ENCODE data around the gene SYTL1. TPM values are rescaled to one million over a fixed set of nuclear protein-coding genes. Genes with fewer than 3 reads are reported as not detected.

The SYTL1 gene
- total and polyA plus RNA-seq, 11 donors, result 0.23 to 6.0 (median 0.55) TPM; not detected in 1

- TF ChIP-seq, protein P1, sequence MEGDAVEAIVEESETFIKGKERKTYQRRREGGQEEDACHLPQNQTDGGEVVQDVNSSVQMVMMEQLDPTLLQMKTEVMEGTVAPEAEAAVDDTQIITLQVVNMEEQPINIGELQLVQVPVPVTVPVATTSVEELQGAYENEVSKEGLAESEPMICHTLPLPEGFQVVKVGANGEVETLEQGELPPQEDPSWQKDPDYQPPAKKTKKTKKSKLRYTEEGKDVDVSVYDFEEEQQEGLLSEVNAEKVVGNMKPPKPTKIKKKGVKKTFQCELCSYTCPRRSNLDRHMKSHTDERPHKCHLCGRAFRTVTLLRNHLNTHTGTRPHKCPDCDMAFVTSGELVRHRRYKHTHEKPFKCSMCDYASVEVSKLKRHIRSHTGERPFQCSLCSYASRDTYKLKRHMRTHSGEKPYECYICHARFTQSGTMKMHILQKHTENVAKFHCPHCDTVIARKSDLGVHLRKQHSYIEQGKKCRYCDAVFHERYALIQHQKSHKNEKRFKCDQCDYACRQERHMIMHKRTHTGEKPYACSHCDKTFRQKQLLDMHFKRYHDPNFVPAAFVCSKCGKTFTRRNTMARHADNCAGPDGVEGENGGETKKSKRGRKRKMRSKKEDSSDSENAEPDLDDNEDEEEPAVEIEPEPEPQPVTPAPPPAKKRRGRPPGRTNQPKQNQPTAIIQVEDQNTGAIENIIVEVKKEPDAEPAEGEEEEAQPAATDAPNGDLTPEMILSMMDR (IDR thresholded peaks at IDR 0.05), result peak; percentile 43 to 70 (median 60)
- no peak for TF ChIP-seq POLR2A (IDR thresholded peaks at IDR 0.05)
- Histone ChIP-seq H3K9me3 (no peaks in the 10 kb centered on the region), H3K36me3 (peaks cover 0 to 86% (median 71%) of the 10 kb centered on the region in 9 donors), H3K27me3 (no peaks in the 10 kb centered on the region), H3K4me3 (no peak overlapping the region), H3K4me1 (peaks cover 3 to 44% (median 31%) of the 10 kb centered on the region in 12 donors), H3K27ac (peak overlapping the region in 1 of 12 donors; percentile 85)
- DNase-seq (peak; percentile 61 to 83 (median 70)), ATAC-seq (peak in 2 of 4 donors; percentile 13)
- intact Hi-C loops (cut with DNase I), result loop anchor here in 5 of 10 donors (2.0 to 10.0 kb wide), 6 partner anchors 310 to 370 kb away; no protein-coding TSS in a partner anchor
- 18 to 39% (median 38%) methylated on average over 8 to 10 of the region's 10 CpGs for WGBS, 4 donors
Observed at GRCh38 chr1:27296773-27297291, 45.0 kb upstream of the SYTL1 start.

DNA sequence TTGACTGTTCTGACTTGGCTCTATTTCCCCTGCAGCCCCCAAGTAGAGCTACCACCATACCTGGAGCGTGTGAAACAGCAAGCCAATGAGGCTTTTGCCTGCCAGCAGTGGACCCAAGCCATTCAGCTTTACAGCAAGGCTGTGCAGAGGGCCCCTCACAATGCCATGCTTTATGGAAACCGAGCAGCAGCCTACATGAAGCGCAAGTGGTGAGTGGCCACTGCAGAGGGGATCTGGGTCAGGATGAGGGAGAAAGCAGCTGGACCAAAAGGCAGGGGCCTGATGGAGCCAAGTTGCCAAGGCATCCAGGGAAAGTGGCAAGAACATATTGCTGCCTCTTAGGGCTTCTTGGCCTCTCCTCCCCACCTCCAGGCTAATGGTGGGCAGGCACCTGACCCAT, 43.9 kb upstream of the SYTL1 start:
- Histone ChIP-seq H3K36me3 (peaks cover 0 to 83% (median 71%) of the 10 kb centered on the region in 9 donors), H3K27me3 (no peaks in the 10 kb centered on the region), H3K9me3 (no peaks in the 10 kb centered on the region), H3K4me3 (no peak overlapping the region), H3K27ac (peak overlapping the region in 3 of 12 donors; percentile 79 to 94 (median 85)), H3K4me1 (peaks cover 3 to 44% (median 31%) of the 10 kb centered on the region in 12 donors)
- intact Hi-C loops (cut with DNase I), result loop anchor here in 5 of 10 donors (2.0 to 10.0 kb wide), 6 partner anchors 309 to 369 kb away; no protein-coding TSS in a partner anchor
- no peak for TF ChIP-seq POLR2A (IDR thresholded peaks at IDR 0.05)
- TF ChIP-seq, protein P1 (IDR thresholded peaks at IDR 0.05), result no peak
- DNase-seq (no peak), ATAC-seq (no peak)
- 96 to 100% (median 97%) methylated on average over 3 of the region's 3 CpGs for WGBS, 4 donors

GRCh38 chr1:27298632-27299384, 43.0 kb upstream of the SYTL1 start:
- no peak for TF ChIP-seq POLR2A (IDR thresholded peaks at IDR 0.05)
- TF ChIP-seq, protein P1 (IDR thresholded peaks at IDR 0.05), result no peak
- Histone ChIP-seq H3K36me3 (peaks cover 0 to 82% (median 67%) of the 10 kb centered on the region in 9 donors), H3K4me1 (peaks cover 3 to 44% (median 31%) of the 10 kb centered on the region in 12 donors), H3K27ac (peak overlapping the region; percentile 48 to 94 (median 79)), H3K27me3 (no peaks in the 10 kb centered on the region), H3K4me3 (no peak overlapping the region), H3K9me3 (no peaks in the 10 kb centered on the region)
- WGBS, 4 donors, result 59 to 62% (median 60%) methylated on average over 7 to 8 of the region's 8 CpGs
- ATAC-seq (no peak), DNase-seq (peak in 1 of 5 donors; percentile 38)
- intact Hi-C loops (cut with DNase I), result loop anchor here in 6 of 10 donors (1.0 to 10.0 kb wide), 6 partner anchors 95 to 368 kb away; no protein-coding TSS in a partner anchor
